ENCODE results near the gene HDGF.

Gene HDGF

GRCh38 chr1:156725683-156726280 lies 25.7 kb downstream of the HDGF start:
- peak; percentile 68 for DNase-seq (ENCODE audit: low read depth)

DNA sequence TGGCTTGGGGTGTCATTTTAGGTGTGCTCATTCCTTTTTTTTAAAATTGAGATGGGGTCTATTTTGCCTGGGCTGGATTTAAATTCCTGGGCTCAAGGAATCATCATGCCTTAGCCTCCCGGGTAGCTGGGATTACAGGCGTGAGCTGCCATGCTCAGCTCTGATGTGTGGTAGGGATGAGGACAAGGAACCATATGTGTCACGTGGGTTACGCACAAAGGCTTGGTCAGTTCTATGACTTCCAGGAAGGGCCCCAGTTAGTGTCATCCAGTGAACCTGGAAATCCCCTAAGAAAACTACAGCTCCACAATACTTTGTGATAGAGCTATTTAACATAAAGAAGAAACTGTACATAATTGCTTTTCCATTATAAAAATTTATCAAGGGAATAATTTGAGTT lies 29.9 kb downstream of the HDGF start:
- DNase-seq (ENCODE audit: low read depth): no peak

DNA sequence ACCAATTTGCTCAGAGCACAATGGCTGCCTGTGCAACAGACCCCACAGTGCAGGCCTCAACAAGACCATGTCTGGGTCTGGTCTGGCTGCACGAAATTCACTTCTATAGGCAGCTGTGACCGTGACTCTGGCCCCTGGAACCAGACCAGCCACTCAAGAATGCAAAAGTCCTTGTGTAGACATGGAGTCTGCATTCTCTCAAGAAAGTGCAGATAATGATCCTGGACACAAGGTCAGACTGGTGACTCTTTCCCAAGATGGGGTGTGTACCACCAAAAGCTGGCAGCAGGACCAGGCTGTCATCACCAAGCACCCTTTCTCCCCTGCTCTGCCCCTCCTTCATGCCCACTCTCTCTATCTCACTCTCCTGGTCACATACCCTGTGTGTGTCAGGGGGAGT lies 30.3 kb downstream of the HDGF start:
- no peak for DNase-seq (ENCODE audit: low read depth)

DNA sequence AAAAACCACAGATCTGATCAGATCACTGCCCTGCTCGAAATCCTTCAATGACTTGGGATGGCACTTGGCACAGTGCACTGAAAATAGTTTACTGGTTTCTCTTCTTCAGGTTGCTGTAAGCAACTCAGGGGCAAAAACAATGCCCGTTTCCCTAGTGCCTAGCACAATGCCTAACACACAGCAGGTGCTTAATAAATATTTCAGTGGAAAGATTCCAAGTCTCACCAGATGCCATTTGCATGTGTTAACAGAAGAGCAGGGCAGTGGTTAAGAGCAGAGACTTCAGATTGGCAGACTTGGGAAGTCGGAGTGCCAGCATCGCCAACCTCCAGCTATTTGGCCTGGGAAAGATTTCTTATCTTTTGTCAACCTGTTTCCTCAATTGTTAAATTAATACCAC lies 34.1 kb downstream of the HDGF start:
- DNase-seq (ENCODE audit: low read depth): no peak

DNA sequence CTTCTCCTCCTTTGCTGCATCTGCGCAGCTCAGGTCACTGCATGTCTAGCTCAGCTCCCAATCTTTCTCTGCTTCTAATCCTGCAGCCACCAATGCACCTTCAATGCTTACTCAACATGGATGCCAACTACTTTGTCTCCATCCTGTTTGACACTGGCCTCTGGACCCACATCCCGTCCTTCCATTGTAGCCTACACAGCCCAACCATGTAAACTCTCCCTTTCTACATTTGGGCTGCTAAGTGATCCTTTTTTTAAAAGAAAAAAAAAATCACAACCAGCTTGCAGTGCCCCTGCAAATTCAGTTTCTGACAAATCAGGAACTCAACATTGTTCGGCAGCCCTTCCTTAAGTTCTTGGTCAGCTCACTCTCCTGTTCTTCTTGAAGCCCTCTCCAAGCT lies 36.6 kb downstream of the HDGF start:
- no peak for DNase-seq (ENCODE audit: low read depth)

- DNase-seq (ENCODE audit: low read depth): no peak
Observed at GRCh38 chr1:156712626-156713025, 38.8 kb downstream of the HDGF start.

GRCh38 chr1:156711011-156711817 lies 40.3 kb downstream of the HDGF start:
- DNase-seq (ENCODE audit: low read depth): no peak

- no peak for DNase-seq (ENCODE audit: low read depth)
Observed at GRCh38 chr1:156709757-156710489, 41.6 kb downstream of the HDGF start.

GRCh38 chr1:156709031-156709430 lies 42.4 kb downstream of the HDGF start:
- DNase-seq (ENCODE audit: low read depth): no peak

GRCh38 chr1:156708218-156708661 lies 43.2 kb downstream of the HDGF start:
- no peak for DNase-seq (ENCODE audit: low read depth)

DNA sequence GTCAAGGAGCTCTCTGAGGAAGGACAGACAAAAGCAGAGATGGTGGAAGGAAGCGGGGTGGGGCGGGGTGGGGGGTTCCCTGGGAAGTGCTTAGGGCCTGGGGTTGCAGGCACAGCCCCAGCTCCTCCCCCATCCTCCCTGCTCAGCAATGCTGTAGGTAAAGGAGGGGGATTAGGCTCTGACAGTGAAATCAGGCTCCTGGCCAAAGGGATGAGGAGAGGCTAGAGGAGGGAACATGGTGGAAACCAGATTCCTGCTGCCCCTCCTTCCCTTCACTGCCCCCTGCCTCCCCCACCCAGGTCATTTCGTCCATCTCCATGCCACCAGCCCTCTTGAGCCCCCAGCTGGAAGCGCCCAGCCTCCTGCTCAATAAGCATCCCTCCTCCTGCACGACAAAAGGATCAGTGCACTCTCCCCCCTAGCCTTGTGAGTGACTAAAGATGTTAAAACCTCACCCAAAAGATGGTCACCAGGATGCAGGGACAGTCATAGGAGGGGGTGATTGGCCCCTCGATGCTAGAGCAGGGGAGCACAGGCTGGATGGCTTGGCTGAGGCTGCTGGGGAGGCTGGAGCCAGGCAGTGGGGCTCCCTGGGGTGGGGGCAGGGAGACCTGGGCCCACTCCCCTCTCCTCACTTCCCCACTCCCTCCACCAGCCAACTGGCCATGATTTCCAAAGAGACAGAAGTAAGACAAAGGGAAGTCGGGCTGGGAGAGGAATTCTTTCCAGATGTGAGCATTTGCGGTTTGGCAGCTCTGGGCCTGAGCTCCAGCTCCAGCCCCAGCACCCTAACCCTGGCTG lies 43.9 kb downstream of the HDGF start:
- no peak for DNase-seq (ENCODE audit: low read depth)

GRCh38 chr1:156706657-156707416 lies 44.6 kb downstream of the HDGF start:
- peak; percentile 4 for DNase-seq (ENCODE audit: low read depth)

DNA sequence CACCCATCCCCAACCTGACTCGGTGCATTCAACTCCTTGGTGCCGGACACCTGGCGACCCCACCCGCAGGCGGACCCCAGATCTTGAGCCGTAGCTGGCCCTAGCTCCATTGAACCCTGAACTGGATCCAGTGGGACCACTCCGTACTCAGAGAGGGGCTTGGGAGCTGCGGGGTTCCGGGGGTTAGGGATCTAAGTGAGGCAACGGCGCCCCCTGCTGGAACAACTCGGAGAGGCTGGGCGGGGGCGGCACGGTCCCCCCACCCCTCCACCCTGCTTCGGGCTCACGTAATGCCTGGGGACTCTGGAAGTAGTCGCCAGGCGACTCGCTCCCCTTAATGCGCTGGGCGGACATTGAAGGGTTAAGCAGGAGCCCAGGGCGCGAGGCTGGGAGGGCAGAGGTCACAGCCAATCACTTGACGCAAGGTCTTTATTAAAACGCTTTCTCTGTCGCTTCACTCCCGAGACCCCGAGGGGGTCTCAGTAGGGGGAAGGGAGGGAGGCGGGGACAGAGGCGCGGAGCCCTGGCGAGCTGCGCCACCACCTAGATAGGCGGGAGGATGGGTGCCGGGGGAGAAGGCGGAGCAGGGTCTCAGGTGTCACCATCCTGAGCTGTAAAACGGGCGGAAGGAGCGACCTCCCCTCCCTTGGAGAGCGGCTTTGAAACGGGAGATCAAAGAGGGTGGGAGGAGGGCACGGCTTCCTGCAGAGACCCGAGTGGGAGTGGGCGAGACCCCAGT lies 45.4 kb downstream of the HDGF start:
- DNase-seq (ENCODE audit: low read depth): peak; percentile 55

- no peak for DNase-seq (ENCODE audit: low read depth)
Observed at GRCh38 chr1:156705321-156705917, 46.1 kb downstream of the HDGF start, which contains the start of gene CRABP2. Gene CRABP2 (minus strand): TSS chr1:156705583. CDS start chr1:156705446, 137 bp downstream.

- DNase-seq (ENCODE audit: low read depth): peak; percentile 16
Observed at GRCh38 chr1:156704930-156705320, 46.5 kb downstream of the HDGF start.

- no peak for DNase-seq (ENCODE audit: low read depth)
Observed at GRCh38 chr1:156704166-156704711, 47.2 kb downstream of the HDGF start.

DNA sequence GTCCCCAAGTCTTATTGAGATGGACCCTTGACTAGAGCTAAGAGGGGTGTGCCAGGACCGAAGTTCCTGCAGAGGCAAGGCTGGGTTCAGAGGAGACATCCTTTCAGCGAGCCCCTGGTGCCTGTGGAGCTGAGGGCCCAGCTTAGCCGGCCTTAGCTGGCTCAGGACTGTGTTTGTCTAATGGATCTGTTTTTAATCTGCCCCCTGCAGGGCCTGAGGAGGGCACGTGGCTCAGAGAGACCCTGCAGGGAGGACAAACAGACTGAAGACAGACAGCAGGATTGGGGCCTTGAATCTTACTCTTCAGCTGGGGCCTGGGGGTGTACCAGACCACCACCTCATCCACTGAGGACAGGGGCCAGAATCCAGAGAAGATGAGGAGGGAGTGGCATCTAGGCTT lies 47.7 kb downstream of the HDGF start:
- DNase-seq (ENCODE audit: low read depth): no peak

DNA sequence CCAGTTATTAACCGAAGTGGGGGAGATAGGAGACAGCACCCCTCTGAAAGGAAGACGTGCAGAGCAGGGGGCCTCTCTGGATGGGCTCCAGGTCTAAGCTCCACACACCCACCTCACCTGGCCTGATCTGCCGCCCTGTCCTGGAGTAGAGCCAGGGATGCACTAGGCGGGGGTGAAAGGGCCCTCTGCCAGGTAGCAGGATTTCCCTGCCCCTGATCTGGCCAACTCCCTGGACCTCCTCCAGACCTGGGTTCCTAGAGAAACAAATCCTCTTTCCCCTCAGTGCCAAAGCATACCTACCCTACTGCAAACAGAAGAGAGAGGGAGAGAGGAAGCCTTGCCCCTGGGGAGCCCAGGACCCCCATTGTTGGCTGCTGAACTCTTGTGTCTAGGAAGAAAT lies 48.1 kb downstream of the HDGF start:
- DNase-seq (ENCODE audit: low read depth): no peak

DNA sequence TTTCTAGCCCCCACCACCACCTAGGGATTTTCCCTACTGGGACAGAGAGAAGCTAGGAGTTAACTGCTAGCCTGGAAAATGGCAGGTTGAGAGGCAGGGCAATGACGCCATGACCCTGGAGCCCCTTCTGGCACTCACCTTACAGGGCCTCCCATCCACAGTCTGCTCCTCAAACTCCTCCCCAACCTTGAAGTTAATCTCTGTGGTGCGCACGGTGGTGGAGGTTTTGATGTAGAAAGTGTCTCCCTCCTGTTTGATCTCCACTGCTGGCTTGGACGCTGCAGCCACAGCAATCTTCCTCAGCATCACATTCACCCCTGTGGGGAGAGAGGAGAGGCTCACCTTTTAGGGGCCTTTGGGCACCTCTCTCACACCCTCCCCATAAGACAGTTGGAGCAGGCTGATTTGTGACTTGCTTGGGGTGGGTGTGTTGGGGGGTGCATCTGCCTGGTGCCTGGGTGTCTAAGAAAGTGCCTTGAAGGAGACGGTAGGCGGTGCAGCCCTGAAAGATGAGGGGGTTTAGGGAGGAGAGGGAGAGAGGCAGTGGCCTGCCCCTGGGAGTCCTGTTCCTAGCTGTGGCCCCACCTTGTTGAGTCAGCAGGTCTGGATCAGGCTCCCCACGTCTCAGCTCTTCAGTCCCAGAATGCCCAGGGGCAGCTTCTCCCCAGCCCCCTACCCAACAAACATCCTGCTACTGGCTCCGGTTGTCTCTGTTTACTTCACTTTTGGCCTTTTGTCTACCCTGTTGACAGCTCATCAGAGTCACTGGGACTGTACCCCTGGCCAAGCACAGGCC lies 50.5 kb downstream of the HDGF start:
- no peak for DNase-seq (ENCODE audit: low read depth)

Measured in activated T-cell treated with anti-CD3 and anti-CD28 coated beads for 24 hours (primary cell).